HG03439 (cell line): ENCODE measurements around the gene REEP5.
A peak's percentile ranks its signal among the peaks of the same experiment; 100 is the strongest.
"Not testable (repeated sequence)": the region's sequence is repeated elsewhere in the genome, so short reads cannot be mapped to it uniquely, and the experiment has no call there.

Experiments
- ATAC-seq: cut with Tn5 transposase; IDR thresholded peaks from one replicate; pipeline ENCODE4 v1.9.1; 2021; ENCODE audit warnings: mild to moderate bottlenecking, moderate library complexity; ENCODE audit not compliant: unreplicated experiment

The REEP5 gene

DNA sequence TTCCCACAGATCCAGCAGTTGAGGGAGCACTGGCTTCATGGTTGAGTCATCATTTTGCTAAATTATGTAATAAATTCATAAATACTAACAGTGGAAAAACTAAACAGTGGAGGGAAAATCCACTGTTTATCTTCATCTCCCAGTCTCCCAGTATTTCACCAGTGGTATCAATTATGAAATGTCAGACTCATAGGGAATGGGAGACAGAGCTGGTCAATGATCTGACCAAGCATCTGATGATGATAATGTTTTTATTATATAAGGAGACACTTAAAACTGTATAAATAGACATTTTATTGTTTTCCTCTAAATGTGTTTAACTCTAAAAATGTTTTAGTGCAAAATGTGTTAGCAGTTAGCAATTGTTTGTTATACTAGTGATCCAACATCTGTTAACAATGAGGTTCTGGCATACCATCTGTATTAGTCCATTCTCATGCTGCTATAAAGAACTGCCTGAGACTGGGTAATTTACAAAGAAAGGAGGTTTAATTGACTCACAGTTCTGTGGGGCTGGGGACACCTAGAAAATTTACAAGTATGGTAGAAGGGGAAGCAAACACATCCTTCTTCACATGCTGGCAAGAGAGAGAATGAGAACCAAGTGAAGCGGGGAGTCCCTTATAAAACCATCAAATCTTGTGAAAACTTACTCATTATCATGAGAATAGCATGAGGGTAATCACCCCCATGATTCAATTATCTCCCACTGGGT is 11.8 kb upstream of the REEP5 start:
- no peak for ATAC-seq

DNA sequence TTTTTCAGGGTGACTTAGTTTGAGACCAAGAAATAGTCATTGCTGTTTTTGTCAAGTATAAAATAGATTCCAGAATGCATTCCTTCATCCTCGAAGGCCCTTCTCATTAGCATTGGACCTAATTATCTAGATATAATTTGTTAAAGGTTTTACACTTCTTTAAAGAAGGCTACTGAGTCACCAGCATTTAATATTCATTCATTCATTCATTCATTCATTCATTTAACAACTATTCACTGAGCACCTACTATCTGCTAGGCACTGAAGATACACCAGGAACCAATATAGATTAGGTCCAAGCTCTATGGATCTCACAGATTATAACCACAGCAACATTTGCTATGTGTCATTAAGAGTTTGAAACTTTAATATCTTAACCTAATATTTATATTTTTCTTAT is 11.1 kb upstream of the REEP5 start:
- ATAC-seq = no peak

DNA sequence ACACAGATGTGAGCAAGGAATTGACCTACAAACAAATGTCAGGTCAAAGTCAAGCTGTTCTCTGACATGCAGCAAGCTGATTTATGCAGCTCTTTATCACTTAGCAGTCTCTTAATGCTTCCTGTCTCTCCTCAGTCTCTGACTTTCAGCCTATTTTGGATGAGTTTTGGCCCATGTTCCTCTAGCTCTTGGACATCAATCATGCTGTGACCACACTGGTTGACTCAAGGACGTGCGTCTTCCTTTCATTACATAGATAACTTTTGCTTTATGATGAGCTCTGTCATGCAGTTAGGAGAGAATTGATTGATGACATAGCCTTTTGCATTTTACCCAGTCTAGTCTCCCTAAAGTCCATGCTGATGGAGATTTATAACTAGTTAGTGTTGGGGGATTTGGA is 9.4 kb upstream of the REEP5 start:
- no peak for ATAC-seq

DNA sequence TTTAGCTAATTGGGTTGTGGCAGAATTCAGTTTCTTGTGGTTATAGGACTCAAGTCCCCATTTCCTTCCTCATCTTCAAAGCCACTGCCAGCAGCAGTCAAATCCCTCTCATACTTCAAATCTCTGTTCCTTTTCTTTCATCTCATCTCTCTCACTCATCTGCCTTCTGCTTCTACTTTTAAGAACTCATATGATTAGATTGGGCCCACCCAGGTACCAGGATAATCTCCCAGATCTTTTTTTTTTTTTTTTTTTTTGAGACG is 8.0 kb upstream of the REEP5 start:
- peak; percentile 22 for ATAC-seq

DNA sequence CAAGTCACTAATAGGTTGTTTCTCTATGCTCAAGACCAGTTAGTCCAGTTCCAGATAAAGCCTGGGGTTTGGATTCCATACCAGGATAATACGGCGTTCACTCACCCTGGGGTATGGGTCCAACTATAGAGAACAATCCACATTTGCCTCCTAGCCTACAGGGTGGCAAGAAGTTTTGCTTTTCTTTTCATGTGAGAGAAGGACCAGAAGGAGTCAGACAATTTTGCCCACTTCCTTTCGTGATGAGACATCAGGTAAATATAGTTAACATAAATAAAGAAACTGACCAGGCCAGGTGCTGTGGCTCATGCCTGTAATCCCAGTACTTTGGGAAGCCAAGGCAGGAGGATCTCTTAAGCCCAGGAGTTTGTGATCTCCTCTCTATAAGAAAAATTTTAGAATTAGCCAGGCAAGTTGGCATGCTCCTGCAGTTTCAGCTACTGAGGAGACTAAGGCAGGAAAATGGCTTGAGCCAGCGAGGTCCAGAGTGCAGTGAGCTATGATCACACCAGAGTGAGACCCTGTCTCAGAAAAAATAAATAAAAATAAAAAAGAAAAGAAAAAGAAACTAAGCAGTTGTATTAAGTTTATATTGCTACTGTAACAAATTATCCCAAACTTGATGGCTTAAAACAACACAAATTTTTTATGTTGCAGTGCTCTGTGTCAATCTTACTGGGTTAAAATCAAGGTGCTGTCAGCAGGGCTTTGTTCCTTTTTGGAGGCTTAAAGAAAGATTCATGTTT is 7.5 kb upstream of the REEP5 start:
- peak; percentile 62 for ATAC-seq

DNA sequence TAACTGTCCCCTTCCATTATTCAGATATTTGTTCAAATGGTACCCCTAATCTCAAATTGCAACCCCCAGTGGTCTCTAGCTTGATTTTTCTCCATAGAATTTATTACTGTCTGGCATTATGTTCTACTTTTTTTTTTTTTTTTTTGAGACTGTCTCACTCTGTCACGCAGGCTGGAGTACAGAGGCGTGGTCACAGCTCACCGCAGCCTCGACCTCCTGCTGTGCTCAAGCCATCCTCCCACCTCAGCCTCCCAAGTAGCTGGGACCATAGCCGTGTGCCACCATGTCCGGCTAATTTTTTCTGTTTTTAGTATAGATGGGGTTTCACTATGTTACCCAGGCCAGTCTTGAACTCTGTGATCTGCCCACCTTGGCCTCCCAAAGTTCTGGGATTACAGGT is 2.0 kb upstream of the REEP5 start:
- no peak for ATAC-seq

DNA sequence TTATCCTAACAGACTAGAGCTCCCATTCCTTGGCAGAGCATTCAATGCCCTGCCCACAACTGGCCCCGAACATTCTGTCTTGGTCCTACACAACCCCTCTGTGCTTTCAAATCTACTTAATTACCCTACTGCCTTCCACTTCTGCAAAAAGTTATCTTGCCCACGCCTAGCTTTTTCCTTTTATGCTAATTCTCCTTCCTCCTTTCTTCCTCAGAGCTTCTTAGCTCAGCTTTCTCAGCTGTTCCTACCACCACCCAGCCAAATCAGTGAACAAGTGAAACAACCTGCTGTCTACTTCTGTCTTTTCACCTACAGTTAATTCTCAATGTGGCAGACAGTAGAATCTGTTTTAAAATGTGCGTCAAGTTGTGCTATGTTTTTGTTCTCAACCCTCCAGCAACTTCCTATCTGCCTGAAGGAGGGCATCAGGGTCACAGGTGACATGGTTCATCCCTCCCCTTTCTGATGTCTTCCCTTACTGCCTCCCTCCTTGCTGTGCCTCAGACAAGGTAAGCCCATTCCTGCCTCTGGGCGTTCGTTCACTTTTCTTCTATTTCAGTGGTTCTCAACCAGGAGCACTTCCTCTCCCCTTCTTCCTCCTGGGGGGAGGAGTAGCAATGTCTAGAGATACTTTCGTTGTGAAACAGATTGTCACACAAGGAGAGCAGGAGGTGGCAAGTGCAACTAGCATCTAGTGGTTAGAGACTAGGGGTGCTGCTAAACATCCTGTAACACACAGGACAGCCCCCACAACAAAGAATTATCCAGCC is 1.3 kb upstream of the REEP5 start:
- ATAC-seq = no peak

DNA sequence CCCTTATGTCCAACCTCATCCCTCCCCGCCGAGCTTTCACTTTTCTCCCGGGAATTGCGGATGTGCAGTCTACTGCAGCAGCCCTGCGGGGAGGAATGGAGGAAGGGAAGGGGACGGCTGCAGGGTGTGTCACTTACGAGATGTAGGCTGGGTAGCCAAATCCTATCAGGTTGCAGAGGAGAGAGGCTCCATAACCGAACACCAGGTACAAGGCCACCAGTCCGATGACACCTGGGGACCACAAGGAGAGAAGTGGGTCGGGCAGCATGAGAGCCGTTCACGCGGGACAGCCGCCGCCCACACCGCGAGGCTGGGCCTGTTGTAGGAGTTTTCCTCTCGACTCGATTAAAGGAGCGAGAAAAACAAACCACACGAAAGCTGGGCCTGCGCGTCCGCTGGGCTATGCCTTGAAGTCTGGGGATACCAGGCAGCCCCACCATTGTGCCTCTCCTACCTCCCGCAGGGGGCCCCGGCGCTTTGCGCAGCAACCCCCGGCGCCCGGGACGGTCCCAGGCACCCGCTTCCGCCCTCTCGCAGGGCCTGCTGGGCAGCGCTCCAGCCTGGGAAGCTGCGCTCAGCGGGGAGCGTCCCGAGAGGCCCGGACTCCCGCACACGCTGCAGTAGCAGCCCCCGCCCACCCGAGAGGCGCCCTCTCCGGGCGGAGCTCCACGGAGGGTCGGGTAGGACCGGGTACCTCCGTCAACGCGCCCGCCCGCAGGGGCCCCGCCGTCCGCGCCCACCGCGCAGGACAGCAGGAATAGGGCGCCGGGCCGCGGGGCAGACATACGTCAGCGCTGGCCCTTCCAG is 798 bp downstream of the REEP5 start:
- ATAC-seq = peak; percentile 48

DNA sequence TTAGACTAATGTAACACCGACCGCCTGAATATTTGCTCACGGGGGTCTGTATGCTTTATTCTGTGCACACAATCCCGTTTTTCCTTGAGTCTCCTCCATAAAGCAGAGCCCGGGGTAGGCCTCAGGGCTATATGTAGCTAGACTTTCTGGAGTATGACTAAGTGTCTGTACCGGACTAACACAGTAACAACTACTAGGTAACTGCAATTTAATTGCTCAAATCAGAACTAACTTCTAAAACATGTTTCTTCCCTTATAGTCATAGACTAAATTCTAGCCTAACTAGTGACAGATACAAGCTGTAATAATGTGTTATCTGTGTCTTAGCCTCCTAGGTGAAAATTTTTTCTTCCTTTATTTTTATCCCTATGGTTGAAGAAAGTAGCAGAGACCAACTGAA is 2.1 kb downstream of the REEP5 start:
- ATAC-seq = no peak

DNA sequence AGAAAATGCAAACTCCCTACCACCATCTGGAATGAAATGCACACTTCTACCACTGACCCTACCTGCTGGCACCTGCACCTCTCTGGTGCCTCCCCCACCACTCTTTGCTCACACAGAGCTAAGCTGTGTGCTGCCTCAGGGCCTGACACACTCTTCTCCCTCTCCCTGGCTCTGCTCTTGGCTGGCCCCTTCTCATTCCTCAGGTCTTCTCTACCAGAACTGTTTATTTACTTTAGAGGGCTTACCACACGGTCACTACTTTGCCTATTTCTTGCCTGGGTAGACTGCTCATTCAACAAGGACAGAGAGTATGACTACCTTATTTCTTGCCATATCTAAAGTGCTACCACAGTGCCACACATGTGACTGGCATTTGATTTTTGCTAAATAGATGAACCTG is 3.3 kb downstream of the REEP5 start:
- no peak for ATAC-seq

DNA sequence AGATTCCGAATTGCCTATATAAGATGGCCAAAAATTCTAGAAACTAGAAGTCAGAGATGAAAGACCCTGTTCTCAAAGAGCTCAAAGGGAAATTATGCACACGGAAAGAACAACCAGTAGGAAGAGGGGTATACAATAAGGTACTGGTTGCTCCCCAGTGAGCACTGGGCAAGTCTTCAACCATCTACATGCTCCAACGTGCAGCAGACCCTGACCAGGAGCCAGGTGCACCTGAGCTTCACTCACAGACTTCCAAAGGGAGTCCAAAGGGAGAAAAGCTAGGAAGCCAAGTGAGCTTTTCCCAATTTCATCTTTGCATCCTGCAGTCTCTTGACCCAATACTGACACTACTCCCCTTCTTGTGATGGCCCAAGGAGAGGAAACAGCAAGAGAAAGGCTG is 3.9 kb downstream of the REEP5 start:
- ATAC-seq = no peak

DNA sequence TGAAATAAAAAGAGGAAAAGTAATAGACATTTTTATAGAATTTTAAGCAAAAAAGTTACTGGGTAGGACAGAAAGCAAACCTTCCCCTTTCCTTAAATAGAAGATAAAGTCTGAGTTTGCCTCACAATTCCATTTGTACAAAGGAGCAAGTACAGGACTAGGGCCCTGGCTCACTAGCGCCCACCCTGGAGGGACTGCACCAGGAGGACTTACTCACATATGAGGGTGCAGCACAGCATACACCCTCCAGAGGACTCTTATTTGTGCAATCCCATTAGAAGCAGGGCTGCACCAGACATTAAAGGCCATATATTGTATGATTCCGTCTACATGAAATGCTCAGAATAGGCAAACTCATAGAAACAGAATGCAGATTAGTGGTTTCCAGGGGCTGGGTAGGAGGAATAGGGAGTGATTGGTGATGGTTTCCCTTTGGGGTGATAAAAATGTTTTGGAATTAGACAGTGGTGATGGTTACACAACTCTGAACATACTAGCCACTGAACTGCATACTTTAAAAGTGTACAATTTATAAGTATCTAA is 4.5 kb downstream of the REEP5 start:
- no peak for ATAC-seq

DNA sequence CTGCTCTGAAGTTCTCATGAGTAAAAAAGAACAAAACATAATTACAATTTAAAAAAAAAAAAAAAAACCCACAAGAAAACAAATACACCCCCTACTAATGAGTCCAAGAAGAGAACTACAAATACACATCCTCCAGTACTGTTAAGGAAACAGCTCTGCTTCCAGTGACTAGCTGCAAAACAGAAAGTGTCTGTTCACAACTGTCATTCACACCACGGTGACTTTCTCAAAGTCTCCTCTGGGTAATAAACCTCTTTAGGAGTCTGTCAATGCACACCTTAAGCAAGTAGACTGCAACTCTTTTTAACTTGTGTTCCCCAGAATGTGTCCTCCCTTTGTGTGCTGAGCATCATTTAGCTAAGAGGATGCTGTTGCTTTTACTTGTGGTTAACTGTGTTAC is 6.2 kb downstream of the REEP5 start:
- no peak for ATAC-seq

DNA sequence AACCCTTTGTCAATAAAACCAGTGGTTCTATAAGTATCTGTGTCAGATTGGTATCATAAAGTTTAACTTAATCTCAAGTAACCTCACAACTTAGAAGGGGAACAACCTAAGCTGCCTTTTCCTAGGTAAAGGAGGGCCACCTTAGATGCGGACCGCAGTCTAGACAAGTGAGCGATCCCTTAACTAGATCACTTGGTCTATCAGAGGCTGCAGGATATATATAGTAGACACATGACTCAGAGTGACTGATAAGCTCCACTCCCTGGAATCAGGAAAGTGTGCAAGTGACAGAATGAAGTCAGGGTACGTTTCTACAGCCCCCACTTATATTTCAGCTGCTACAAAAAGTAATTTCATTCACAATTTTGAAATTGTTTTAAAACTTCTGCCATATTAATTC is 7.4 kb downstream of the REEP5 start:
- ATAC-seq = no peak

DNA sequence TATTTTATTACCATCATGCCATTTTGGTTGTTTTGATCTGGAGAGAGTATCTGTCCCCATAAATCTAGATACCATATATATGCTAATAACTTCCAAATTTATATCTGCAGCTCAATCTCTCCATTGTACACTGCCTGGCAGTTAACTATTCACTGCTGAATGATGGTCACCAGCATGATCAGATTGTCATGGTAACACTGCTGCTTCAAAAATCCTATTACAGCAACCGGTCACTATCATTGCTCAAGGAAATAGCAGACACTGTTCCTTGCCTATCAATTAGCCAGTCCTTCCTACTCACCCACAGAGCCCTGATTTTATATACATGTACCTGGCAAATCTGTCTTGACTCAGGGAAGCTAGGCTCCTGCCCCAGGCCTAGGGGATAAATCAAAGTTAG is 11.5 kb downstream of the REEP5 start:
- ATAC-seq = no peak

DNA sequence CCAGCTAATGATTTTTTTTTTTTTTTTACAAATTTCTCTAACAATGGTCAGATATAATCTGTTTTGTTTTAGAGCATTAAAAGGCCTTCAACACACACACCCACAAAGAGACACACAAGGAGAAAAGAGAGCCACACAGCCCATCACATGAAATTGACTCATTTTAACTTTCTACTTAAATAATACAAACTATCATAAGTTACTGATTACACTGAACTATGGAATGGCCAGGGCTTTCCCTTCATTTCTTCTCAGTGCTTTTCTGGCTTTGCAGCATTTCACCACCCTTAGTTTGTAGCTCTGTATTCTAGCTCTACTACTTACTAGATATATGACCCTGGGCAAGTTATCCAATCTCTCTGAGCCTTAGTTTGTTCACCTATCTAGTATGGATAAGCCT is 13.2 kb downstream of the REEP5 start:
- ATAC-seq = no peak

DNA sequence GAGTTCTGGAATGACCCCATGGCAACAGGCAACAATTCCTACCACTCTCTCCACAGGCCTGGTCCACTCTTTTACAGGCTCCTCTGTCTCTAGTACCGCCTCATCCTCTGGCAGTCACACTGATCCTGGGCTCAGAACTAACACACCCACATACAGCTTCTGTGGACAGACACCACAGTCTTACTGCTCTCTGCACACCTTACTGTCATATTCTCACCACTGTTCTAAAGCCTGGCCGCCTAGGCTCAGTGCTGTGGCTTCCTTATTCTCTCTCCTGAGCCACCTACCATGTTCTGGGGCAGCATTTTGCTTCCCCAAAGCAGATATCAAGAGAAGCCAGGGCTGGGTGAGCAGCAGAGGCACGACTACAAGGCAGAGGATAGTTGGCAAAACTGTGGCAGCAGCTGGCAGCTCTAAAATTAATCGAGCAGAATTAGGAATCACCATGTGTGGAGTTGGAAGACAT is 14.8 kb downstream of the REEP5 start:
- no peak for ATAC-seq

DNA sequence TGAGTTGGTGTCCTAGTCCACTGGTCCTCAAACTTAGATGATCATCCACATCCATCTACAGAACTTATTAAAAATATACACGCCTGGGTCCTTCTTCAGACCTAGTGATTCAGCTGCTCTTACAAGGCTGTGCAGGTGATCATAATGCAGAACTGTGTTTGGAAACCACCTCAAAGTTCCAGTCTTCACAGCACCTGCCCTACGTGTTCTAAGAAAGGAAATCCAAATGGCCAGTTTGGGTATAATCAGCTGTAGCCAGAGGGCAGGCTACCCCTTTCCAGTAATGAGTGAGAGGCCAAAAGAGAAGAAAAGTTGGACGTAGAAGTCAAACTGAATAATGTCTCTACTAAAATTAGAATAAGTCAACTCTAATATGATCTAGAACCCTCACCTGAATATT is 15.4 kb downstream of the REEP5 start:
- ATAC-seq = no peak

DNA sequence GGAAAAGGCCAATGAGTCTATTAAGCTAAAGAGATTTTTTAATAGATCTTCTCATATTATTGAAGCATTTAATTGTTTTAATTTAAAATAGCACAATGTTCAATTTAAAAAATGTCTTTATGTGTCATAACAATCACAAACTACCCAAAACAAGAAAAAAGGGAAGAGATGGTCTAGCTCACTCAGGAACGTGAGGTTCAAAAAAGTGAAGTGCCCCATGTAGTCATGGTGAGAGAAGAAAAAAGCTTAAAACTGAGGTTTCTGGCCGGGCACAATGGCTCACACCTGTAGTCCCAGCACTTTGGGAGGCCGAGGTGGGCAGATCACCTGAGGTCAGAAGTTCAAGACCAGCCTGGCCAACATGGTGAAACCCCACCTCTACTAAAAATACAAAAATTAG is 17.0 kb downstream of the REEP5 start:
- ATAC-seq = not testable (repeated sequence)

DNA sequence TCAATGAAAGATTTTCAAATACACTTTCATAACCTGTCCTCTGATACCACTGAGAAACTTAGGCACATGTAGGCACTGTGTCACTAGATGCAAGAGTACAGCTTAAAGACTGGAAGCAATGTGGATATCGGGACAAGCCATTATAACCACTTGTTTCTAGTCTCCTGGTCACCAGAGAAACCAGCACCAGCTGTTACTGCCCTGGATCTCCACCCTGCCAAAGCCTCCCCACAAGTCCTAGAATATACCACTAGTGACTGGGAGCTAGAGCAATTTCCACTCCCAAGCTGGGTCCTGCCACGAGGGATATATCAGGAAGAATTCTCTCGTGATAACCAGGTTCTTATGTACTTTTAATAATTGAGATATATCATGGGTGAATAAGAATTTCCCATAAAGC is 19.5 kb downstream of the REEP5 start:
- ATAC-seq = no peak

DNA sequence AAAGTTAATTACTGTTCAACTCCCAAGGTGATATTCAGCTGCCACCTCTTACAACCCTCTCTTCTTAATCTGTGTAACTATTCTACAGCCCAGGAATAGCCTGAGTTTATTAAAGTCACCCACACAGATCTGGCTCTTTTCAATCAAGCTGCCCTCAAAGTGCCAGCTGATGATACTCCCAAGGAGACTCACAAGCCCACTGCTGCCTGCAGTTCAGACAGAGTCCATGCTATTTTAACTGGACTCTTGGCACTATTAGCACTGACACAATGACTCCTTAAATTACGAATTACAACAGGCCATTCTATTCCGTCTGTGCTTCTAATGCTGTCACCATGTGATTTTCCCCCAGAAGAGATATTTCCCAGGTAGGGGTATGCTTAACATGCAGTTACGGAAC is 26.3 kb downstream of the REEP5 start:
- no peak for ATAC-seq
